ENCODE data around the gene TTC6. TPM values are rescaled to one million over a fixed set of nuclear protein-coding genes. Genes with fewer than 3 reads are reported as not detected.

The TTC6 gene
- polyA plus RNA-seq, 3 donors: not detected

DNA sequence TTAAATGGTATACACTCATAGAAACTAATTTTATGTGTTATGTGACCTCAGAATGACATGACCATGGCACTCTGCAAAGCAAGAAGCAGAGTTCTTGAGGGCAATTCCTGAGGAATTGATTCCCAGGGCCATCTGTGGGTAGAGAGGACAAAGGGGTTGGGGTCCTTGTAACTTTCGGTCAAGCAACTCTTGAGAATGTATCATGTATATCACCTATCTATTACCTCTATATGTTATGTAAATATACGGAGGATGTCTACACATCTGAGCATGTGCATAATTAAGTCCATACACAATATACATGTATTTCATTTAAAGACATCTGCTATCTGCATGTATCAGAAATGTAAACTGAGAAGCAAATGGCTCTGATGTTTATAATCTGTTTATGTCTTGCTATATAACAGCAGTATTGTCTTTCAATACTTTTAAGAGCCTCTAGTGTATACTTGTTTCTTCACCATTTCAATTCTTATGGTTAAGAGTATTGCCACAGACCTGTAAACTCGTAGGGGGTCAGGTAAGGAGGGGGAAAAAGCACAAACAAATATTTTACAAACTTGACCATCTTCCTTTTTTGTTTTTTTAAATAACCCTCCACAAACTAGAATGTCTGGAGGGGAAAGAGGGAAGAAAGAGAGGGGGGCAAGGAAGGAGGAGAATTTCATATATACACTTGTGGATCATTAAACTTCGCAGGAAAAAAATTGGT, 4.8 kb upstream of the TTC6 start:
- Mint-ChIP-seq H3K27me3 (ENCODE audit: low read depth in 3 of 3) (peaks cover 86 to 95% (median 88%) of the 10 kb centered on the region in 3 donors), H3K27ac (no peak overlapping the region), H3K4me3 (peak overlapping the region in 1 of 2 donors; percentile 88), H3K4me1 (peaks cover 6% of the 10 kb centered on the region), H3K9me3 (peaks cover 6 to 53% (median 32%) of the 10 kb centered on the region in 7 donors), H3K36me3 (peaks cover 0 to 14% of the 10 kb centered on the region in 2 donors)
- no peak overlapping the region for H3K27ac ChIP-seq (ENCODE audit: low read depth in 1 of 2, low read length in 2 of 2)
- H3K36me3 ChIP-seq (replicated peaks in 1 of 2; ENCODE audit: control insufficient read depth in 1 of 2, insufficient read depth in 2 of 2, low read length in 2 of 2): no peaks in the 10 kb centered on the region
- peaks cover 2 to 8% of the 10 kb centered on the region in 2 donors for H3K4me1 ChIP-seq (ENCODE audit: control insufficient read depth in 1 of 2, insufficient read depth in 2 of 2, low read length in 2 of 2)
- H3K27me3 ChIP-seq (ENCODE audit: control insufficient read depth in 2 of 2, insufficient read depth in 2 of 2, low read length in 2 of 2): peaks cover 81 to 93% of the 10 kb centered on the region in 2 donors
- H3K79me2 ChIP-seq (ENCODE audit: insufficient read depth, low read length): no peaks in the 10 kb centered on the region
- no peaks in the 10 kb centered on the region for H4K20me1 ChIP-seq (ENCODE audit: insufficient read depth, low read length)
- TF ChIP-seq, protein P1, sequence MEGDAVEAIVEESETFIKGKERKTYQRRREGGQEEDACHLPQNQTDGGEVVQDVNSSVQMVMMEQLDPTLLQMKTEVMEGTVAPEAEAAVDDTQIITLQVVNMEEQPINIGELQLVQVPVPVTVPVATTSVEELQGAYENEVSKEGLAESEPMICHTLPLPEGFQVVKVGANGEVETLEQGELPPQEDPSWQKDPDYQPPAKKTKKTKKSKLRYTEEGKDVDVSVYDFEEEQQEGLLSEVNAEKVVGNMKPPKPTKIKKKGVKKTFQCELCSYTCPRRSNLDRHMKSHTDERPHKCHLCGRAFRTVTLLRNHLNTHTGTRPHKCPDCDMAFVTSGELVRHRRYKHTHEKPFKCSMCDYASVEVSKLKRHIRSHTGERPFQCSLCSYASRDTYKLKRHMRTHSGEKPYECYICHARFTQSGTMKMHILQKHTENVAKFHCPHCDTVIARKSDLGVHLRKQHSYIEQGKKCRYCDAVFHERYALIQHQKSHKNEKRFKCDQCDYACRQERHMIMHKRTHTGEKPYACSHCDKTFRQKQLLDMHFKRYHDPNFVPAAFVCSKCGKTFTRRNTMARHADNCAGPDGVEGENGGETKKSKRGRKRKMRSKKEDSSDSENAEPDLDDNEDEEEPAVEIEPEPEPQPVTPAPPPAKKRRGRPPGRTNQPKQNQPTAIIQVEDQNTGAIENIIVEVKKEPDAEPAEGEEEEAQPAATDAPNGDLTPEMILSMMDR (IDR thresholded peaks at IDR 0.05): no peak
- no peak overlapping the region for H3K4me3 ChIP-seq (replicated peaks in 1 of 3; ENCODE audit: low read depth in 2 of 3, low read length in 3 of 3)
- peaks cover 3 to 63% of the 10 kb centered on the region in 2 donors for H3K9me3 ChIP-seq (replicated peaks in 1 of 2; ENCODE audit: control insufficient read depth in 1 of 2, insufficient read depth in 1 of 2, low read length in 2 of 2)
- H3K4me2 ChIP-seq (replicated peaks; ENCODE audit: extremely low read depth, low read length, poor library complexity, severe bottlenecking): no peak overlapping the region
- no peak overlapping the region for H3K9ac ChIP-seq (ENCODE audit: insufficient read depth, low read length, poor library complexity, severe bottlenecking)
- intact Hi-C loops (cut with micrococcal nuclease): no loop called here
- WGBS (ENCODE audit: insufficient coverage): no CpG with 5 or more reads among the region's 4 CpGs
- no peak for DNase-seq
- no peak overlapping the region for H2AFZ ChIP-seq (ENCODE audit: insufficient read depth, low read depth, low read length, poor library complexity, severe bottlenecking)

DNA sequence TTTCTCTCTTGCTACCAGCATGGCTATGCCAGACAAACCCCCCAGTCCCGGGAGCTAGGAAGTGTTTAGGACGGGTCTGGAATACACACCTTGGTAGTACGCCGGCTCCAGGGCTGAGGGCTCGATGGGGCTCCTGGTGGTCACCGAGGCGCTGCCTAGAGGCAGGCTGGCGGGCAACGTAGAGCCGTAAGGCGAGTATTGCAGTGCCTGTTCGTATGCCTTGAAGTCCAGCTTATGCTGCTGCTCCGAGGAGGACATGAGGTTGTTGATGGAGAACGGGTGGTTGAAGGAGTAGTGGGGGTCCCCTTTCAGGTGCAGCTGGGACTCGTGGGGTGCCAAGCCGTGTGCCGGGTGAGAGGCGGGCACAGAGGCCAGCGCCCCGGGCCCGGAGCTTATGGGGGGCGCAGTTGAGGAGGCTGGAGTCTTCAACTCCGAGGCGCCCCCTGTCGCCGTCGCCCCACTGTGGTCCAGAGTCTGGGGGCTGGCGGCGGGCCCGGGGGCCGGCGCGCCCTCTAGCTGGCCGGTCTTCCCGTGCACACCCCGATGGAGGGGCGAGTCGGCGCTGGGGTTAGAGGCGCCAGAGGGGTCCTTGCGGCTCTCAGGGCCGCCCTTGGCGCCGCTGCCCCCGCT, 4.0 kb upstream of the TTC6 start:
- Mint-ChIP-seq H3K4me3 (peak overlapping the region in 1 of 2 donors; percentile 88), H3K27me3 (ENCODE audit: low read depth in 3 of 3) (peaks cover 86 to 95% (median 88%) of the 10 kb centered on the region in 3 donors), H3K27ac (peak overlapping the region in 1 of 7 donors; percentile 42), H3K4me1 (peaks cover 13% of the 10 kb centered on the region), H3K36me3 (peaks cover 0 to 14% of the 10 kb centered on the region in 2 donors), H3K9me3 (peaks cover 6 to 52% (median 35%) of the 10 kb centered on the region in 7 donors)
- WGBS (ENCODE audit: insufficient coverage): 6% methylated on average over 44 of the region's 45 CpGs
- intact Hi-C loops (cut with micrococcal nuclease): no loop called here
- Histone ChIP-seq H3K36me3 (replicated peaks in 1 of 2; ENCODE audit: control insufficient read depth in 1 of 2, insufficient read depth in 2 of 2, low read length in 2 of 2) (no peaks in the 10 kb centered on the region), H3K4me3 (replicated peaks in 1 of 3; ENCODE audit: low read depth in 2 of 3, low read length in 3 of 3) (no peak overlapping the region), H3K4me1 (ENCODE audit: control insufficient read depth in 1 of 2, insufficient read depth in 2 of 2, low read length in 2 of 2) (peaks cover 9 to 15% of the 10 kb centered on the region in 2 donors), H3K79me2 (ENCODE audit: insufficient read depth, low read length) (no peaks in the 10 kb centered on the region), H3K4me2 (replicated peaks; ENCODE audit: extremely low read depth, low read length, poor library complexity, severe bottlenecking) (no peak overlapping the region), H3K9ac (ENCODE audit: insufficient read depth, low read length, poor library complexity, severe bottlenecking) (no peak overlapping the region), H2AFZ (ENCODE audit: insufficient read depth, low read depth, low read length, poor library complexity, severe bottlenecking) (no peak overlapping the region), H3K27me3 (ENCODE audit: control insufficient read depth in 2 of 2, insufficient read depth in 2 of 2, low read length in 2 of 2) (peaks cover 81 to 93% of the 10 kb centered on the region in 2 donors), H4K20me1 (ENCODE audit: insufficient read depth, low read length) (no peaks in the 10 kb centered on the region), H3K9me3 (replicated peaks in 1 of 2; ENCODE audit: control insufficient read depth in 1 of 2, insufficient read depth in 1 of 2, low read length in 2 of 2) (peaks cover 0 to 67% of the 10 kb centered on the region in 2 donors), H3K27ac (ENCODE audit: low read depth in 1 of 2, low read length in 2 of 2) (no peak overlapping the region)
- TF ChIP-seq, protein P1 (IDR thresholded peaks at IDR 0.05): no peak
- DNase-seq: no peak

Data from CD14-positive monocyte (primary cell).